LNCAP (cell line): ENCODE results near the gene MPDZ.
A peak's percentile ranks its signal among the peaks of the same experiment; 100 is the strongest.

Source experiments
- CTCF ChIP-seq: fragments of 450-650 bp; IDR thresholded peaks from 2 replicates; pipeline ENCODE4 v1.5.1; 2017; ENCODE audit warnings: mild to moderate bottlenecking

MPDZ gene

GRCh38 chr9:13095056-13095455 is 184.4 kb downstream of the MPDZ start:
- no peak for TF ChIP-seq CTCF

- no peak for TF ChIP-seq CTCF
Observed at GRCh38 chr9:13090628-13091027, 188.9 kb downstream of the MPDZ start.

GRCh38 chr9:13089666-13090065 is 189.8 kb downstream of the MPDZ start:
- TF ChIP-seq CTCF = no peak

- TF ChIP-seq CTCF = peak; percentile 67
Observed at GRCh38 chr9:13088720-13089427, 190.6 kb downstream of the MPDZ start.

GRCh38 chr9:13083963-13084528 is 195.4 kb downstream of the MPDZ start:
- no peak for TF ChIP-seq CTCF

- TF ChIP-seq CTCF = no peak
Observed at GRCh38 chr9:13083366-13083765, 196.1 kb downstream of the MPDZ start.

GRCh38 chr9:13082796-13083195 is 196.7 kb downstream of the MPDZ start:
- TF ChIP-seq CTCF = no peak
